ENCODE data around the gene TSSK3.
A peak's percentile ranks its signal among the peaks of the same experiment; 100 is the strongest.

Gene TSSK3

GRCh38 chr1:32361308-32361673 lies 1.0 kb upstream of the TSSK3 start:
- no peak for DNase-seq (ENCODE audit: low read depth in 1 of 2, low spot score in 1 of 2)

- DNase-seq (ENCODE audit: low read depth in 1 of 2, low spot score in 1 of 2): no peak
Observed at GRCh38 chr1:32361674-32362473, 465 bp upstream of the TSSK3 start.

GRCh38 chr1:32363713-32364112 lies 1.4 kb downstream of the TSSK3 start:
- no peak for DNase-seq (ENCODE audit: low read depth in 1 of 2, low spot score in 1 of 2)

GRCh38 chr1:32364836-32365235 lies 2.5 kb downstream of the TSSK3 start:
- no peak for DNase-seq (ENCODE audit: low read depth in 1 of 2, low spot score in 1 of 2)

GRCh38 chr1:32365445-32365844 lies 3.1 kb downstream of the TSSK3 start:
- no peak for DNase-seq (ENCODE audit: low read depth in 1 of 2, low spot score in 1 of 2)

GRCh38 chr1:32367912-32368635 lies 5.7 kb downstream of the TSSK3 start:
- DNase-seq (ENCODE audit: low read depth in 1 of 2, low spot score in 1 of 2): no peak

- no peak for DNase-seq (ENCODE audit: low read depth in 1 of 2, low spot score in 1 of 2)
Observed at GRCh38 chr1:32372149-32372756, 9.9 kb downstream of the TSSK3 start.

GRCh38 chr1:32373996-32374592 lies 11.8 kb downstream of the TSSK3 start:
- no peak for DNase-seq (ENCODE audit: low read depth in 1 of 2, low spot score in 1 of 2)

- no peak for DNase-seq (ENCODE audit: low read depth in 1 of 2, low spot score in 1 of 2)
Observed at GRCh38 chr1:32376199-32376598, 13.9 kb downstream of the TSSK3 start.

- DNase-seq (ENCODE audit: low read depth in 1 of 2, low spot score in 1 of 2): no peak
Observed at GRCh38 chr1:32377541-32378220, 15.3 kb downstream of the TSSK3 start.

GRCh38 chr1:32380057-32380456 lies 17.7 kb downstream of the TSSK3 start:
- no peak for DNase-seq (ENCODE audit: low read depth in 1 of 2, low spot score in 1 of 2)

- no peak for DNase-seq (ENCODE audit: low read depth in 1 of 2, low spot score in 1 of 2)
Observed at GRCh38 chr1:32386676-32387392, 24.5 kb downstream of the TSSK3 start.

GRCh38 chr1:32388641-32389040 lies 26.3 kb downstream of the TSSK3 start:
- no peak for DNase-seq (ENCODE audit: low read depth in 1 of 2, low spot score in 1 of 2)

GRCh38 chr1:32390904-32391870 lies 28.8 kb downstream of the TSSK3 start:
- DNase-seq (ENCODE audit: low read depth in 1 of 2, low spot score in 1 of 2): no peak

- DNase-seq (ENCODE audit: low read depth in 1 of 2, low spot score in 1 of 2): no peak
Observed at GRCh38 chr1:32392325-32392724, 30.0 kb downstream of the TSSK3 start.

- no peak for DNase-seq (ENCODE audit: low read depth in 1 of 2, low spot score in 1 of 2)
Observed at GRCh38 chr1:32393136-32393535, 30.8 kb downstream of the TSSK3 start.

- no peak for DNase-seq (ENCODE audit: low read depth in 1 of 2, low spot score in 1 of 2)
Observed at GRCh38 chr1:32393832-32394140, 31.4 kb downstream of the TSSK3 start.

- peak; percentile 94 to 96 for DNase-seq (ENCODE audit: low read depth in 1 of 2, low spot score in 1 of 2)
Observed at GRCh38 chr1:32394141-32394889, 32.0 kb downstream of the TSSK3 start, which contains the start of gene BSDC1. Gene BSDC1, minus strand, starts transcription at chr1:32394441. Its CDS starts 27 bp downstream, at chr1:32394414.
